NCI-H1048 (cell line): Measurements from ENCODE around the gene FBXO40.
A peak's percentile ranks its signal among the peaks of the same experiment; 100 is the strongest.
"Not testable (repeated sequence)": the region's sequence is repeated elsewhere in the genome, so short reads cannot be mapped to it uniquely, and the experiment has no call there.

Experiments
- DNase-seq: peaks from one replicate; lab custom pipeline; 2025; lab: John Stamatoyannopoulos, UW

The FBXO40 gene

GRCh38 chr3:121592856-121593702 lies at the start of gene FBXO40:
Gene FBXO40, plus strand, starts transcription at chr3:121593379. Its CDS starts 27,197 bp downstream, at chr3:121620576.
- peak; percentile 28 for DNase-seq

GRCh38 chr3:121545049-121545573 lies 48.1 kb upstream of the FBXO40 start:
- DNase-seq: no peak

GRCh38 chr3:121545574-121546455 lies 47.4 kb upstream of the FBXO40 start, which contains the start of gene POLQ:
Gene POLQ, minus strand, starts transcription at chr3:121545988. Its CDS starts 111 bp downstream, at chr3:121545877.
- DNase-seq: peak; percentile 78

GRCh38 chr3:121552379-121552778 lies 40.8 kb upstream of the FBXO40 start:
- no peak for DNase-seq

GRCh38 chr3:121552797-121553196 lies 40.4 kb upstream of the FBXO40 start:
- DNase-seq: no peak

- DNase-seq: no peak
Measured at GRCh38 chr3:121557426-121557934, 35.7 kb upstream of the FBXO40 start.

GRCh38 chr3:121562148-121562547 lies 31.0 kb upstream of the FBXO40 start:
- no peak for DNase-seq

- DNase-seq: no peak
Measured at GRCh38 chr3:121566773-121567172, 26.4 kb upstream of the FBXO40 start.

- no peak for DNase-seq
Measured at GRCh38 chr3:121567649-121568048, 25.5 kb upstream of the FBXO40 start, which contains the start of gene ARGFX. Gene ARGFX, plus strand, starts transcription at chr3:121567949. Its CDS starts 2,765 bp downstream, at chr3:121570714.

GRCh38 chr3:121574449-121574848 lies 18.7 kb upstream of the FBXO40 start:
- no peak for DNase-seq

- no peak for DNase-seq
Measured at GRCh38 chr3:121581691-121582090, 11.5 kb upstream of the FBXO40 start.

GRCh38 chr3:121584418-121584817 lies 8.8 kb upstream of the FBXO40 start:
- DNase-seq: no peak

GRCh38 chr3:121593806-121594205 lies 627 bp downstream of the FBXO40 start:
- not testable (repeated sequence) for DNase-seq

GRCh38 chr3:121594850-121595249 lies 1.7 kb downstream of the FBXO40 start:
- no peak for DNase-seq

GRCh38 chr3:121595765-121596406 lies 2.7 kb downstream of the FBXO40 start:
- no peak for DNase-seq

- no peak for DNase-seq
Measured at GRCh38 chr3:121598564-121598963, 5.4 kb downstream of the FBXO40 start.

GRCh38 chr3:121599900-121600299 lies 6.7 kb downstream of the FBXO40 start:
- DNase-seq: not testable (repeated sequence)

- DNase-seq: no peak
Measured at GRCh38 chr3:121601212-121601812, 8.1 kb downstream of the FBXO40 start.

- no peak for DNase-seq
Measured at GRCh38 chr3:121604759-121605158, 11.6 kb downstream of the FBXO40 start.

GRCh38 chr3:121606106-121606505 lies 12.9 kb downstream of the FBXO40 start:
- no peak for DNase-seq

GRCh38 chr3:121619691-121620090 lies 26.5 kb downstream of the FBXO40 start:
- DNase-seq: no peak
